ENCODE measurements around the gene NAA60.

Gene NAA60

GRCh38 chr16:3461151-3461550 is 17.7 kb downstream of the NAA60 start:
- DNase-seq (ENCODE audit: low read depth) = no peak
- H3K4me3 ChIP-seq (ENCODE audit: low read depth, low read length) = no peak overlapping the region
- TF ChIP-seq CTCF (IDR thresholded peaks at IDR 0.05; ENCODE audit: low read depth, low read length, missing control alignments) = peak; percentile 28

GRCh38 chr16:3465301-3465700 is 21.8 kb downstream of the NAA60 start:
- DNase-seq (ENCODE audit: low read depth) = no peak

GRCh38 chr16:3465911-3466584 is 22.6 kb downstream of the NAA60 start:
- TF ChIP-seq CTCF (IDR thresholded peaks at IDR 0.05; ENCODE audit: low read depth, low read length, missing control alignments) = no peak
- no peak for DNase-seq (ENCODE audit: low read depth)
- H3K4me3 ChIP-seq (ENCODE audit: low read depth, low read length) = no peak overlapping the region

More at GRCh38 chr16:3465301-3465700, 21.8 kb downstream of the NAA60 start:
- no peak for TF ChIP-seq CTCF (IDR thresholded peaks at IDR 0.05; ENCODE audit: low read depth, low read length, missing control alignments)
- H3K4me3 ChIP-seq (ENCODE audit: low read depth, low read length) = no peak overlapping the region

- no peak for TF ChIP-seq CTCF (IDR thresholded peaks at IDR 0.05; ENCODE audit: low read depth, low read length, missing control alignments)
- no peak overlapping the region for H3K4me3 ChIP-seq (ENCODE audit: low read depth, low read length)
Observed at GRCh38 chr16:3467182-3467581, 23.7 kb downstream of the NAA60 start.

GRCh38 chr16:3467921-3468320 is 24.4 kb downstream of the NAA60 start:
- no peak for DNase-seq (ENCODE audit: low read depth)
- H3K4me3 ChIP-seq (ENCODE audit: low read depth, low read length) = no peak overlapping the region
- no peak for TF ChIP-seq CTCF (IDR thresholded peaks at IDR 0.05; ENCODE audit: low read depth, low read length, missing control alignments)

More at GRCh38 chr16:3467182-3467581, 23.7 kb downstream of the NAA60 start:
- no peak for DNase-seq (ENCODE audit: low read depth)

- no peak for TF ChIP-seq CTCF (IDR thresholded peaks at IDR 0.05; ENCODE audit: low read depth, low read length, missing control alignments)
- no peak overlapping the region for H3K4me3 ChIP-seq (ENCODE audit: low read depth, low read length)
- DNase-seq (ENCODE audit: low read depth) = no peak
Observed at GRCh38 chr16:3468501-3468900, 25.0 kb downstream of the NAA60 start.

GRCh38 chr16:3469736-3470135 is 26.3 kb downstream of the NAA60 start:
- no peak for TF ChIP-seq CTCF (IDR thresholded peaks at IDR 0.05; ENCODE audit: low read depth, low read length, missing control alignments)
- no peak overlapping the region for H3K4me3 ChIP-seq (ENCODE audit: low read depth, low read length)
- DNase-seq (ENCODE audit: low read depth) = no peak

Data from GM12864 (cell line).